Bronchial epithelial cell (primary cell): ENCODE measurements around the gene INPP5B. TPM values are rescaled to one million over a fixed set of nuclear protein-coding genes. Genes with fewer than 3 reads are reported as not detected.

Source experiments
- DNase-seq: peaks from one replicate; pipeline ENCODE4 v3.0.0-alpha.2; 2010; ENCODE audit warnings: low read depth
- FAIRE-seq: peaks from 2 replicates; lab custom pipeline; 2011; peaks lifted over from hg19 to GRCh38; lab: Jason Lieb, UNC
- H3K27me3 ChIP-seq: 2 replicates; pipeline ENCODE4 v1.5.1; 2011; ENCODE audit warnings: low read length; ENCODE audit not compliant: control insufficient read depth, insufficient read depth
- H3K36me3 ChIP-seq: 2 replicates; pipeline ENCODE4 v1.5.1; 2011; ENCODE audit warnings: low read length; ENCODE audit not compliant: control insufficient read depth, insufficient read depth
- H3K4me3 ChIP-seq: 2 replicates; pipeline ENCODE4 v1.5.1; 2011; ENCODE audit warnings: mild to moderate bottlenecking, low read depth, low read length, control low read depth
- CTCF ChIP-seq: IDR thresholded peaks from 2 replicates; pipeline ENCODE4 v1.5.1; 2011; ENCODE audit warnings: mild to moderate bottlenecking, moderate library complexity, low read length, control low read depth, inconsistent platforms; ENCODE audit not compliant: insufficient read depth, severe bottlenecking
- total RNA-seq: library from RNA; depleted of rRNA; stranded (reverse); fragments of >200 nt; gene quantifications from 2 replicates; pipeline ENCODE4 v1.2.1, GENCODE V29; 2014

The INPP5B gene
- total RNA-seq, 1 donor from 2014 or later, result 8.4 TPM

- no peak overlapping the region for H3K4me3 ChIP-seq
- DNase-seq, result peak; percentile 44
- H3K27me3 ChIP-seq, result no peaks in the 10 kb centered on the region
- no peak for TF ChIP-seq CTCF
- H3K36me3 ChIP-seq, result peaks cover 8% of the 10 kb centered on the region
- no peak for FAIRE-seq
Observed at GRCh38 chr1:37958690-37959089, 11.8 kb upstream of the INPP5B start.

GRCh38 chr1:37955685-37956084, 8.8 kb upstream of the INPP5B start:
- peaks cover 6% of the 10 kb centered on the region for H3K36me3 ChIP-seq
- FAIRE-seq, result no peak
- H3K4me3 ChIP-seq, result no peak overlapping the region
- no peak for TF ChIP-seq CTCF
- no peaks in the 10 kb centered on the region for H3K27me3 ChIP-seq
- no peak for DNase-seq

GRCh38 chr1:37954316-37954971, 7.6 kb upstream of the INPP5B start:
- H3K27me3 ChIP-seq, result no peaks in the 10 kb centered on the region
- FAIRE-seq, result peak; percentile 23
- no peak for DNase-seq
- H3K4me3 ChIP-seq, result no peak overlapping the region
- no peak for TF ChIP-seq CTCF
- H3K36me3 ChIP-seq, result peaks cover 4% of the 10 kb centered on the region

GRCh38 chr1:37952738-37953137, 5.9 kb upstream of the INPP5B start:
- H3K4me3 ChIP-seq, result no peak overlapping the region

GRCh38 chr1:37951783-37952624, 5.2 kb upstream of the INPP5B start:
- no peak overlapping the region for H3K4me3 ChIP-seq
- no peaks in the 10 kb centered on the region for H3K36me3 ChIP-seq
- H3K27me3 ChIP-seq, result no peaks in the 10 kb centered on the region
- TF ChIP-seq CTCF, result no peak
- no peak for FAIRE-seq
- DNase-seq, result no peak

More at GRCh38 chr1:37952738-37953137, 5.9 kb upstream of the INPP5B start:
- H3K36me3 ChIP-seq, result no peaks in the 10 kb centered on the region
- DNase-seq (no peak), FAIRE-seq (no peak)
- no peak for TF ChIP-seq CTCF
- H3K27me3 ChIP-seq, result no peaks in the 10 kb centered on the region
